SH-SY5Y (cell line): Measurements from ENCODE around the gene CD69.

Source experiments
- GATA2 ChIP-seq: IDR thresholded peaks from 2 replicates; pipeline ENCODE4 v1.6.1; 2011; ENCODE audit warnings: mild to moderate bottlenecking, low read depth, low read length
- GATA3 ChIP-seq: IDR thresholded peaks from 2 replicates; pipeline ENCODE4 v1.6.1; 2011; ENCODE audit warnings: low read depth, mild to moderate bottlenecking, low read length, moderate library complexity

The CD69 gene

GRCh38 chr12:9721394-9722092 is 39.2 kb downstream of the CD69 start:
- TF ChIP-seq GATA2 (no peak), GATA3 (no peak)

- TF ChIP-seq GATA3 (no peak), GATA2 (no peak)
Observed at GRCh38 chr12:9719790-9720189, 40.9 kb downstream of the CD69 start.

- TF ChIP-seq GATA3 (no peak), GATA2 (no peak)
Observed at GRCh38 chr12:9718968-9719367, 41.7 kb downstream of the CD69 start.

- TF ChIP-seq GATA2: no peak
- no peak for TF ChIP-seq GATA3
Observed at GRCh38 chr12:9717070-9717925, 43.4 kb downstream of the CD69 start.

GRCh38 chr12:9711664-9712063 is 49.0 kb downstream of the CD69 start:
- no peak for TF ChIP-seq GATA3
- TF ChIP-seq GATA2: no peak

GRCh38 chr12:9710584-9711375 is 49.9 kb downstream of the CD69 start:
- TF ChIP-seq GATA3: no peak
- TF ChIP-seq GATA2: no peak

- TF ChIP-seq GATA3: no peak
- TF ChIP-seq GATA2: no peak
Observed at GRCh38 chr12:9708853-9709252, 51.8 kb downstream of the CD69 start.

GRCh38 chr12:9707864-9708808 is 52.6 kb downstream of the CD69 start:
- TF ChIP-seq GATA2: no peak
- TF ChIP-seq GATA3: no peak

GRCh38 chr12:9707356-9707755 is 53.3 kb downstream of the CD69 start:
- TF ChIP-seq GATA2 (no peak), GATA3 (no peak)

- TF ChIP-seq GATA3 (no peak), GATA2 (no peak)
Observed at GRCh38 chr12:9706086-9706685, 54.5 kb downstream of the CD69 start.
